K562 (cell line): ENCODE data around the gene ZSWIM1. TPM values are rescaled to one million over a fixed set of nuclear protein-coding genes. Genes with fewer than 3 reads are reported as not detected.
A peak's percentile ranks its signal among the peaks of the same experiment; 100 is the strongest.

Experiments used
- CREB3L1 ChIP-seq: fragments of 450-650 bp; IDR thresholded peaks from 2 replicates; pipeline ENCODE4 v1.6.1; 2014; ENCODE audit warnings: low read depth, mild to moderate bottlenecking, moderate library complexity, borderline replicate concordance
- E2F5 ChIP-seq: sonication (generic); formaldehyde crosslinking; IDR thresholded peaks from 2 replicates; pipeline ENCODE4 v1.8.0; 2022; ENCODE audit warnings: mild to moderate bottlenecking, missing genetic modification reagents
- ID3 ChIP-seq, 2 experiments: fragments of 250-450 bp in 1 of 2; fragments of 450-650 bp in 1 of 2; sonication (Bioruptor Pico) in 1 of 2; IDR thresholded peaks; 2 replicates each; pipeline versions ENCODE4 v1.6.1 to v1.8.0; 2016 to 2021; ENCODE audit warnings: mild to moderate bottlenecking in 2 of 2, moderate library complexity in 2 of 2, missing compliant biosample characterization in 1 of 2, missing genetic modification characterization in 1 of 2
- MAFF ChIP-seq: IDR thresholded peaks from 2 replicates; pipeline ENCODE4 v1.6.1; 2012; ENCODE audit warnings: low read length, improper control_type of control experiment
- MYBL2 ChIP-seq, 2 experiments: fragments of 450-650 bp in 1 of 2; sonication (generic) in 1 of 2; formaldehyde crosslinking in 1 of 2; IDR thresholded peaks; 2 replicates each; pipeline versions ENCODE4 v1.6.1 to v1.8.1; 2017 to 2022; ENCODE audit warnings: borderline replicate concordance in 1 of 2, inconsistent platforms in 1 of 2, low read depth in 1 of 2, mild to moderate bottlenecking in 1 of 2, missing genetic modification reagents in 1 of 2, moderate library complexity in 1 of 2
- RBM14 ChIP-seq: fragments of 200-400 bp; formaldehyde crosslinking; IDR thresholded peaks from 2 replicates; pipeline ENCODE4 v1.6.1; 2018; ENCODE audit warnings: low read depth, mild to moderate bottlenecking, low read length, moderate library complexity, borderline replicate concordance; ENCODE audit not compliant: insufficient read depth
- SAP30 ChIP-seq: fragments of 200-600 bp; sonication (generic); IDR thresholded peaks from 2 replicates; pipeline ENCODE4 v1.6.1; 2012; ENCODE audit warnings: borderline replicate concordance, low read depth, mild to moderate bottlenecking, moderate library complexity, low read length, control low read depth, inconsistent platforms; ENCODE audit not compliant: insufficient read depth, poor library complexity, severe bottlenecking
- SIN3B ChIP-seq: fragments of 450-650 bp; IDR thresholded peaks from 2 replicates; pipeline ENCODE4 v1.6.1; 2017; ENCODE audit warnings: low read depth, mild to moderate bottlenecking, moderate library complexity
- SPI1 ChIP-seq: IDR thresholded peaks from 2 replicates; pipeline ENCODE4 v1.6.1; 2011; ENCODE audit warnings: low read depth, low read length, control low read depth, borderline replicate concordance
- TAF1 ChIP-seq: IDR thresholded peaks from 2 replicates; pipeline ENCODE4 v1.6.1; 2011; ENCODE audit warnings: mild to moderate bottlenecking, low read length, moderate library complexity; ENCODE audit not compliant: insufficient read depth, control insufficient read depth, severe bottlenecking; ENCODE audit errors: extremely low read depth
- UBTF ChIP-seq, 2 experiments: IDR thresholded peaks; 2 replicates each; pipeline ENCODE4 v1.6.1; 2012; ENCODE audit warnings: improper control_type of control experiment in 2 of 2, low read depth in 2 of 2, low read length in 2 of 2, borderline replicate concordance in 1 of 2
- ZNF518B ChIP-seq: fragments of 250-450 bp; sonication (Bioruptor Pico); IDR thresholded peaks from 2 replicates; pipeline ENCODE4 v1.5.0; 2021; ENCODE audit warnings: mild to moderate bottlenecking, moderate library complexity
- polyA plus RNA-seq, 8 experiments: library from polyadenylated mRNA; depleted of rRNA in 4 of 8; stranded (reverse) in 5 of 8; unstranded in 3 of 8; fragments of >200 nt; fragmentation: Nextera tagmentation in 2 of 8; fragmentation: Illumina TruSeq in 1 of 8; extraction: Ambion mirVana in 2 of 8; extraction: Trizol in 1 of 8; gene quantifications; 2 replicates each; pipeline versions ENCODE4 v1.2.1 to v1.2.3, GENCODE V29; 2011 to 2014; ENCODE audit warnings: inconsistent platforms in 1 of 8, missing spikeins in 1 of 8
- total RNA-seq, 7 experiments: library from RNA; depleted of rRNA in 6 of 7; stranded (reverse); fragments of >200 nt in 6 of 7; fragmentation: Illumina TruSeq in 2 of 7; extraction: Trizol in 2 of 7; gene quantifications; 2 replicates each; pipeline versions ENCODE4 v1.2.1 to v1.2.3, GENCODE V29; 2011 to 2021; ENCODE audit warnings: low replicate concordance in 1 of 7

The ZSWIM1 gene
- total and polyA plus RNA-seq, 9 of the 15 experiments (the other 6 are each of a cell fraction or from before 2014, with no cell fraction given) = 2.5 to 15.6 (median 9.5) TPM

GRCh38 chr20:45880988-45881788, at the start of gene ZSWIM1 (continued):
- TF ChIP-seq ZNF518B (CRISPR knock-in tag) (no peak), MAFF (no peak), E2F5 (no peak), MYBL2 (IDR thresholded peaks at IDR 0.05; ENCODE audit: low read depth) (no peak), MYBL2 (CRISPR knock-in tag; IDR thresholded peaks at IDR 0.05; ENCODE audit: borderline replicate concordance) (no peak), SIN3B (peak; percentile 74; the same call in 1 of the 2 replicates), UBTF (IDR thresholded peaks at IDR 0.05; ENCODE audit: borderline replicate concordance in 1 of 2, low read depth in 2 of 2, low read length in 2 of 2) (0 out of 4 replicates have a peak, but pooled peaks of 1 of the 2 experiments have one; percentile 41), RBM14 (no peak), ID3 (CRISPR knock-in tag; IDR thresholded peaks at IDR 0.05) (no peak), ID3 (tag; IDR thresholded peaks at IDR 0.05) (0 out of 2 replicates have a peak, but pooled peaks have one; percentile 51), SPI1 (no peak), SAP30 (peak; percentile 68), CREB3L1 (0 out of 2 replicates have a peak, but pooled peaks have one; percentile 52), TAF1 (peak; percentile 98)
